DOHH2 (cell line): Measurements from ENCODE around the gene GABRB2.

ENCODE experiments used
- H3F3A ChIP-seq: fragments of 200-600 bp; sonication (generic), shearing (Covaris generic); 2 replicates; pipeline ENCODE4 v1.6.0; 2016; ENCODE audit warnings: antibody characterized with exemption, mild to moderate bottlenecking; ENCODE audit not compliant: control insufficient read depth, insufficient read depth
- H3K27ac ChIP-seq: fragments of 200-600 bp; sonication (generic); 2 replicates; pipeline ENCODE4 v1.5.1; 2014; ENCODE audit warnings: low read depth, mild to moderate bottlenecking, low read length, moderate library complexity
- H3K27me3 ChIP-seq: fragments of 200-600 bp; sonication (generic); 2 replicates; pipeline ENCODE4 v1.6.1; 2014; ENCODE audit warnings: mild to moderate bottlenecking, low read length, mixed read lengths; ENCODE audit not compliant: control insufficient read depth
- H3K36me3 ChIP-seq: fragments of 200-600 bp; sonication (generic); 2 replicates; pipeline ENCODE4 v1.6.1; 2014; ENCODE audit warnings: mild to moderate bottlenecking, low read length, moderate library complexity, mixed read lengths; ENCODE audit not compliant: control insufficient read depth
- H3K4me1 ChIP-seq: fragments of 200-600 bp; sonication (generic); 2 replicates; pipeline ENCODE4 v1.6.1; 2014; ENCODE audit warnings: mild to moderate bottlenecking, low read length, mixed read lengths; ENCODE audit not compliant: control insufficient read depth
- H3K4me2 ChIP-seq: fragments of 200-600 bp; sonication (generic); 2 replicates; pipeline ENCODE4 v1.6.0; 2014; ENCODE audit warnings: mild to moderate bottlenecking, low read length, moderate library complexity
- H3K4me3 ChIP-seq: fragments of 200-600 bp; sonication (generic); 2 replicates; pipeline ENCODE4 v1.5.1; 2014; ENCODE audit warnings: mild to moderate bottlenecking, low read length, mixed read lengths
- H3K79me2 ChIP-seq: fragments of 200-600 bp; sonication (generic); 2 replicates; pipeline ENCODE4 v1.6.1; 2014; ENCODE audit warnings: mild to moderate bottlenecking, low read length, mixed read lengths; ENCODE audit not compliant: control insufficient read depth
- H3K9me2 ChIP-seq: fragments of 200-600 bp; sonication (generic); replicated peaks from 2 replicates; pipeline ENCODE4 v1.6.1; 2014; ENCODE audit warnings: mild to moderate bottlenecking, low read length, mixed read lengths; ENCODE audit not compliant: control insufficient read depth
- H3K9me3 ChIP-seq: fragments of 200-600 bp; sonication (generic); 2 replicates; pipeline ENCODE4 v1.6.1; 2014; ENCODE audit warnings: antibody characterized with exemption, low read length, mixed read lengths; ENCODE audit not compliant: control insufficient read depth, insufficient read depth
- H4K20me1 ChIP-seq: fragments of 200-600 bp; sonication (generic); 2 replicates; pipeline ENCODE4 v1.6.0; 2014; ENCODE audit warnings: low read depth, mild to moderate bottlenecking, antibody characterized with exemption, low read length, moderate library complexity; ENCODE audit not compliant: control insufficient read depth, insufficient read depth
- CTCF ChIP-seq: fragments of 200-600 bp; sonication (generic); IDR thresholded peaks from one replicate; pipeline ENCODE4 v1.5.1; 2014; ENCODE audit warnings: antibody characterized with exemption, mild to moderate bottlenecking, low read depth, low read length; ENCODE audit not compliant: poor library complexity, severe bottlenecking
- EZH2phosphoT487 ChIP-seq: fragments of 200-600 bp; sonication (generic); IDR thresholded peaks from 2 replicates; pipeline ENCODE4 v1.6.1; 2017; ENCODE audit warnings: borderline replicate concordance, mild to moderate bottlenecking, antibody characterized with exemption, low read length, moderate library complexity, mixed read lengths

Gene GABRB2

GRCh38 chr5:161333194-161333880 is 213.2 kb downstream of the GABRB2 start:
- H3K36me3 ChIP-seq, result no peaks in the 10 kb centered on the region
- H3K4me2 ChIP-seq, result no peak overlapping the region
- no peaks in the 10 kb centered on the region for H3K4me1 ChIP-seq
- H3K4me3 ChIP-seq, result no peak overlapping the region
- no peaks in the 10 kb centered on the region for H4K20me1 ChIP-seq
- H3K27me3 ChIP-seq, result no peaks in the 10 kb centered on the region
- no peak overlapping the region for H3K27ac ChIP-seq
- no peaks in the 10 kb centered on the region for H3K79me2 ChIP-seq
- no peaks in the 10 kb centered on the region for H3K9me3 ChIP-seq
- no peak for TF ChIP-seq EZH2phosphoT487
- TF ChIP-seq CTCF, result no peak
- H3K9me2 ChIP-seq, result no peaks in the 10 kb centered on the region
- H3F3A ChIP-seq, result no peaks in the 10 kb centered on the region

GRCh38 chr5:161332343-161332742 is 214.2 kb downstream of the GABRB2 start:
- Histone ChIP-seq H3K4me3 (no peak overlapping the region), H3K4me1 (no peaks in the 10 kb centered on the region), H3F3A (no peaks in the 10 kb centered on the region), H3K79me2 (no peaks in the 10 kb centered on the region), H3K36me3 (no peaks in the 10 kb centered on the region), H3K4me2 (no peak overlapping the region), H3K9me2 (no peaks in the 10 kb centered on the region), H3K9me3 (no peaks in the 10 kb centered on the region), H3K27ac (no peak overlapping the region), H3K27me3 (no peaks in the 10 kb centered on the region), H4K20me1 (no peaks in the 10 kb centered on the region)
- no peak for TF ChIP-seq CTCF
- no peak for TF ChIP-seq EZH2phosphoT487

GRCh38 chr5:161314033-161314432 is 232.5 kb downstream of the GABRB2 start:
- H3K79me2 ChIP-seq, result no peaks in the 10 kb centered on the region
- H3K36me3 ChIP-seq, result no peaks in the 10 kb centered on the region
- H4K20me1 ChIP-seq, result no peaks in the 10 kb centered on the region
- no peaks in the 10 kb centered on the region for H3K9me3 ChIP-seq
- no peaks in the 10 kb centered on the region for H3K4me1 ChIP-seq
- no peaks in the 10 kb centered on the region for H3K27me3 ChIP-seq
- no peaks in the 10 kb centered on the region for H3F3A ChIP-seq
- H3K9me2 ChIP-seq, result no peaks in the 10 kb centered on the region
- TF ChIP-seq EZH2phosphoT487 (no peak), CTCF (no peak)
- no peak overlapping the region for H3K4me3 ChIP-seq
- H3K4me2 ChIP-seq, result no peak overlapping the region
- H3K27ac ChIP-seq, result no peak overlapping the region
